Duodenal mucosa (tissue), 2 donors: Measurements from ENCODE around the gene FAM13A.
"Not testable (repeated sequence)": the region's sequence is repeated elsewhere in the genome, so short reads cannot be mapped to it uniquely, and the experiment has no call there.

ENCODE experiments used
- H3K27ac ChIP-seq: one replicate; pipeline ENCODE4 v1.7.0; 2013; ENCODE audit warnings: low read depth, low read length
- H3K27me3 ChIP-seq, 2 donors: one replicate each; pipeline ENCODE4 v1.7.0; 2013; ENCODE audit warnings: low read length in 2 of 2, control low read depth in 1 of 2; ENCODE audit not compliant: insufficient read depth in 2 of 2, control insufficient read depth in 1 of 2
- H3K36me3 ChIP-seq, 2 donors: one replicate each; pipeline ENCODE4 v1.7.0; 2013; ENCODE audit warnings: low read length in 2 of 2, control low read depth in 1 of 2; ENCODE audit not compliant: insufficient read depth in 2 of 2, control insufficient read depth in 1 of 2
- H3K4me1 ChIP-seq, 2 donors: one replicate each; pipeline ENCODE4 v1.7.0; 2013; ENCODE audit warnings: low read length in 2 of 2, control low read depth in 1 of 2; ENCODE audit not compliant: insufficient read depth in 2 of 2, control insufficient read depth in 1 of 2
- H3K4me3 ChIP-seq, 2 donors: one replicate each; pipeline ENCODE4 v1.7.0; 2013; ENCODE audit warnings: low read length in 2 of 2, low read depth in 1 of 2
- H3K9ac ChIP-seq, 2 donors: one replicate each; pipeline ENCODE4 v1.7.0; 2013; ENCODE audit warnings: low read length in 2 of 2, low read depth in 1 of 2
- H3K9me3 ChIP-seq, 2 donors: one replicate each; pipeline ENCODE4 v1.7.0; 2013; ENCODE audit warnings: low read length in 2 of 2, control low read depth in 1 of 2; ENCODE audit not compliant: control insufficient read depth in 1 of 2

Gene FAM13A

GRCh38 chr4:88866862-88867550, 190.0 kb downstream of the FAM13A start:
- no peak overlapping the region for H3K27ac ChIP-seq
- no peaks in the 10 kb centered on the region for H3K4me1 ChIP-seq
- no peak overlapping the region for H3K9ac ChIP-seq
- H3K4me3 ChIP-seq: no peak overlapping the region
- no peaks in the 10 kb centered on the region for H3K9me3 ChIP-seq
- no peaks in the 10 kb centered on the region for H3K27me3 ChIP-seq
- no peaks in the 10 kb centered on the region for H3K36me3 ChIP-seq

- Histone ChIP-seq H3K27ac (no peak overlapping the region), H3K27me3 (no peaks in the 10 kb centered on the region), H3K36me3 (no peaks in the 10 kb centered on the region)
These were observed 191.5 kb downstream of the FAM13A start for GRCh38 chr4:88865466-88865865.

GRCh38 chr4:88865046-88865445, 191.9 kb downstream of the FAM13A start:
- Histone ChIP-seq H3K9ac (no peak overlapping the region), H3K27ac (no peak overlapping the region), H3K36me3 (no peaks in the 10 kb centered on the region), H3K4me3 (no peak overlapping the region), H3K27me3 (no peaks in the 10 kb centered on the region), H3K9me3 (no peaks in the 10 kb centered on the region), H3K4me1 (peaks cover 0 to 6% of the 10 kb centered on the region in 2 donors)

More at GRCh38 chr4:88865466-88865865, 191.5 kb downstream of the FAM13A start:
- H3K9ac ChIP-seq: no peak overlapping the region
- H3K4me1 ChIP-seq: peaks cover 0 to 4% of the 10 kb centered on the region in 2 donors
- no peaks in the 10 kb centered on the region for H3K9me3 ChIP-seq
- no peak overlapping the region for H3K4me3 ChIP-seq

- Histone ChIP-seq H3K27me3 (no peaks in the 10 kb centered on the region), H3K4me3 (no peak overlapping the region), H3K27ac (no peak overlapping the region), H3K36me3 (no peaks in the 10 kb centered on the region), H3K4me1 (peaks cover 0 to 11% of the 10 kb centered on the region in 2 donors), H3K9ac (no peak overlapping the region), H3K9me3 (no peaks in the 10 kb centered on the region)
These were observed 196.4 kb downstream of the FAM13A start for GRCh38 chr4:88860586-88860985.

- Histone ChIP-seq H3K27ac (no peak overlapping the region), H3K9ac (no peak overlapping the region), H3K27me3 (no peaks in the 10 kb centered on the region), H3K4me3 (no peak overlapping the region), H3K9me3 (no peaks in the 10 kb centered on the region), H3K4me1 (peaks cover 0 to 11% of the 10 kb centered on the region in 2 donors), H3K36me3 (no peaks in the 10 kb centered on the region)
These were observed 197.7 kb downstream of the FAM13A start for GRCh38 chr4:88859191-88859812.

GRCh38 chr4:88858752-88859151, 198.2 kb downstream of the FAM13A start:
- peak overlapping the region; percentile 5 for H3K27ac ChIP-seq
- no peak overlapping the region for H3K4me3 ChIP-seq
- H3K36me3 ChIP-seq: no peaks in the 10 kb centered on the region
- H3K27me3 ChIP-seq: no peaks in the 10 kb centered on the region
- H3K4me1 ChIP-seq: peaks cover 0 to 11% of the 10 kb centered on the region in 2 donors
- H3K9ac ChIP-seq: no peak overlapping the region
- no peaks in the 10 kb centered on the region for H3K9me3 ChIP-seq

GRCh38 chr4:88857588-88857987, 199.4 kb downstream of the FAM13A start:
- H3K4me3 ChIP-seq: no peak overlapping the region
- H3K27ac ChIP-seq: no peak overlapping the region
- H3K36me3 ChIP-seq: no peaks in the 10 kb centered on the region
- no peaks in the 10 kb centered on the region for H3K27me3 ChIP-seq
- H3K4me1 ChIP-seq: peaks cover 0 to 11% of the 10 kb centered on the region in 2 donors
- no peaks in the 10 kb centered on the region for H3K9me3 ChIP-seq
- no peak overlapping the region for H3K9ac ChIP-seq

- no peaks in the 10 kb centered on the region for H3K36me3 ChIP-seq
- no peaks in the 10 kb centered on the region for H3K27me3 ChIP-seq
- H3K9ac ChIP-seq: no peak overlapping the region
- peaks cover 0 to 5% of the 10 kb centered on the region in 2 donors for H3K4me1 ChIP-seq
- no peak overlapping the region for H3K4me3 ChIP-seq
- no peak overlapping the region for H3K27ac ChIP-seq
- no peaks in the 10 kb centered on the region for H3K9me3 ChIP-seq
These were observed 202.5 kb downstream of the FAM13A start for GRCh38 chr4:88854481-88854880.

GRCh38 chr4:88853583-88853982, 203.4 kb downstream of the FAM13A start:
- H3K9ac ChIP-seq, H3K27me3 ChIP-seq, H3K9me3 ChIP-seq, H3K4me3 ChIP-seq, H3K36me3 ChIP-seq, H3K4me1 ChIP-seq, H3K27ac ChIP-seq: not testable (repeated sequence)

GRCh38 chr4:88846206-88846790, 210.7 kb downstream of the FAM13A start:
- no peak overlapping the region for H3K4me3 ChIP-seq
- no peak overlapping the region for H3K9ac ChIP-seq
- no peak overlapping the region for H3K27ac ChIP-seq
- H3K36me3 ChIP-seq: no peaks in the 10 kb centered on the region
- H3K9me3 ChIP-seq: no peaks in the 10 kb centered on the region
- no peaks in the 10 kb centered on the region for H3K27me3 ChIP-seq
- peaks cover 5 to 18% of the 10 kb centered on the region in 2 donors for H3K4me1 ChIP-seq
